Sigmoid colon (tissue), 7 donors: ENCODE results near the gene SPON1. TPM values are rescaled to one million over a fixed set of nuclear protein-coding genes. Genes with fewer than 3 reads are reported as not detected.
A peak's percentile ranks its signal among the peaks of the same experiment; 100 is the strongest.

ENCODE experiments used
- DNase-seq: peaks from one replicate; pipeline ENCODE4 v3.0.0-alpha.2; 2019
- H3K27ac ChIP-seq, 4 donors: fragments of 200-600 bp; sonication (generic); one replicate each; pipeline ENCODE4 v1.5.1; 2016 to 2019; ENCODE audit warnings: mild to moderate bottlenecking in 1 of 4
- H3K27me3 ChIP-seq, 3 donors: fragments of 200-600 bp; sonication (generic); one replicate each; pipeline ENCODE4 v1.5.1; 2019; ENCODE audit warnings: mild to moderate bottlenecking in 1 of 3
- H3K36me3 ChIP-seq, 4 donors: fragments of 200-600 bp; sonication (generic); one replicate each; pipeline ENCODE4 v1.5.1; 2016 to 2019
- H3K4me1 ChIP-seq, 4 donors: fragments of 200-600 bp; sonication (generic); one replicate each; pipeline ENCODE4 v1.5.1; 2017 to 2019
- H3K4me3 ChIP-seq, 4 donors: fragments of 200-600 bp; sonication (generic); one replicate each; pipeline ENCODE4 v1.5.1; 2017 to 2019; ENCODE audit warnings: mild to moderate bottlenecking in 2 of 4, moderate library complexity in 1 of 4
- H3K9me3 ChIP-seq, 4 donors: fragments of 200-600 bp in 3 of 4; sonication (generic) in 3 of 4; one replicate each; pipeline versions ENCODE4 v1.5.1 to v1.6.1; 2013 to 2019
- EP300 ChIP-seq, 4 donors: sonication (generic); formaldehyde crosslinking; IDR thresholded peaks; one replicate each; pipeline ENCODE4 v1.6.1; 2017; ENCODE audit warnings: antibody characterized with exemption in 4 of 4
- POLR2A ChIP-seq, 2 donors: fragments of 450-650 bp; IDR thresholded peaks; one replicate each; pipeline ENCODE4 v1.6.1; 2016; ENCODE audit warnings: antibody characterized with exemption in 2 of 2, mild to moderate bottlenecking in 2 of 2, moderate library complexity in 2 of 2
- POLR2AphosphoS5 ChIP-seq, 4 donors: sonication (generic); formaldehyde crosslinking; IDR thresholded peaks; one replicate each; pipeline ENCODE4 v1.6.1; 2017; ENCODE audit warnings: antibody characterized with exemption in 4 of 4
- WGBS, 2 donors: extraction: QIAGEN DNeasy Blood & Tissue Kit; methylation state at CpG; one replicate each; pipeline ENCODE4 v1.1.7; 2013; 5-methylcytosine and 5-hydroxymethylcytosine counted together
- intact Hi-C: fragments of 100-400 bp; cut with DNase I; formaldehyde crosslinking; loops from one replicate; pipeline ENCODE4 v1.15.1; 2023
- polyA plus RNA-seq, 3 donors: library from polyadenylated mRNA; stranded (reverse); fragments of 200-250 nt; gene quantifications; one replicate each; pipeline ENCODE4 v1.2.3, GENCODE V29; 2013
- total RNA-seq, 4 donors: library from RNA; depleted of rRNA; stranded (reverse); fragments of >200 nt; gene quantifications; one replicate each; pipeline ENCODE4 v1.1.0, GENCODE V29; 2016
- TF ChIP-seq, protein P1 (sequence below), 4 experiments: fragments of 450-650 bp in 3 of 4; fragments of 200-600 bp in 1 of 4; IDR thresholded peaks; one replicate each; pipeline ENCODE4 v1.5.1; 2016 to 2019; ENCODE audit warnings: antibody characterized with exemption in 4 of 4, mild to moderate bottlenecking in 3 of 4, moderate library complexity in 2 of 4
- donor health status: healthy with polysubstance abuse.
- donor health status: Bipolar disorder and iron deficiency.
- donor health status: healthy.

Gene SPON1
- total and polyA plus RNA-seq, 7 donors: 6.6 to 36.8 (median 12.6) TPM

DNA sequence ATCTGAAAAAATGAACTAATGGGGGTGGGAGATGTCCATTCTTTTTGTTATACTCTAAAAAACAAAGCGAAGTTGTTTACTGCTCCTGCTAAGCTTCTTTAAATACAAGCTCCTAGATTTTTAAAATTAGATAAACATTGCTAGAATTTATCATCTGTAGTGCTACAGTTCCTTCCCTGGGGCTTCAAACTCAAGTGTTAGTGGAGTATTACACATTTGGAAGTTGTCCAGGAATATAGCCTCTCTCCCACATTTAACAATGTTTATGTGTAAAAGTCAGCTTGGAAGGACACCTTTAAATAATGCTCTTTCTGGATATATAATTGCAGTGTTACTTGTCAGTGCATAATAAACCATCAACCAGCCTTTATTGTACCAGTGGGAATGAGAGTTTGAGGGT is 155.5 kb downstream of the SPON1 start:
- Histone ChIP-seq H3K36me3 (no peaks in the 10 kb centered on the region), H3K27ac (no peak overlapping the region), H3K4me3 (no peak overlapping the region), H3K4me1 (peaks cover 0 to 12% (median 10%) of the 10 kb centered on the region in 4 donors), H3K9me3 (no peaks in the 10 kb centered on the region), H3K27me3 (no peaks in the 10 kb centered on the region)
- WGBS, 2 donors: 0 to 86% methylated on average over 1 of the region's 1 CpG
- intact Hi-C loops: no loop called here
- TF ChIP-seq POLR2A (IDR thresholded peaks at IDR 0.05): no peak
- peak in 1 of 4 donors; percentile 23 for TF ChIP-seq POLR2AphosphoS5 (IDR thresholded peaks at IDR 0.05)
- no peak for DNase-seq

- H3K36me3 ChIP-seq: no peaks in the 10 kb centered on the region
- H3K4me3 ChIP-seq: no peak overlapping the region
- DNase-seq: no peak
- no peak overlapping the region for H3K27ac ChIP-seq
- TF ChIP-seq EP300 (IDR thresholded peaks at IDR 0.05) (no peak), POLR2AphosphoS5 (IDR thresholded peaks at IDR 0.05) (no peak), POLR2A (IDR thresholded peaks at IDR 0.05) (no peak)
- TF ChIP-seq, protein P1, sequence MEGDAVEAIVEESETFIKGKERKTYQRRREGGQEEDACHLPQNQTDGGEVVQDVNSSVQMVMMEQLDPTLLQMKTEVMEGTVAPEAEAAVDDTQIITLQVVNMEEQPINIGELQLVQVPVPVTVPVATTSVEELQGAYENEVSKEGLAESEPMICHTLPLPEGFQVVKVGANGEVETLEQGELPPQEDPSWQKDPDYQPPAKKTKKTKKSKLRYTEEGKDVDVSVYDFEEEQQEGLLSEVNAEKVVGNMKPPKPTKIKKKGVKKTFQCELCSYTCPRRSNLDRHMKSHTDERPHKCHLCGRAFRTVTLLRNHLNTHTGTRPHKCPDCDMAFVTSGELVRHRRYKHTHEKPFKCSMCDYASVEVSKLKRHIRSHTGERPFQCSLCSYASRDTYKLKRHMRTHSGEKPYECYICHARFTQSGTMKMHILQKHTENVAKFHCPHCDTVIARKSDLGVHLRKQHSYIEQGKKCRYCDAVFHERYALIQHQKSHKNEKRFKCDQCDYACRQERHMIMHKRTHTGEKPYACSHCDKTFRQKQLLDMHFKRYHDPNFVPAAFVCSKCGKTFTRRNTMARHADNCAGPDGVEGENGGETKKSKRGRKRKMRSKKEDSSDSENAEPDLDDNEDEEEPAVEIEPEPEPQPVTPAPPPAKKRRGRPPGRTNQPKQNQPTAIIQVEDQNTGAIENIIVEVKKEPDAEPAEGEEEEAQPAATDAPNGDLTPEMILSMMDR (IDR thresholded peaks at IDR 0.05): no peak
- no peaks in the 10 kb centered on the region for H3K9me3 ChIP-seq
- intact Hi-C loops: no loop called here
- WGBS, 2 donors: 95 to 98% methylated on average over 2 of the region's 2 CpGs
- no peaks in the 10 kb centered on the region for H3K27me3 ChIP-seq
- peaks cover 0 to 14% (median 10%) of the 10 kb centered on the region in 4 donors for H3K4me1 ChIP-seq
Observed at GRCh38 chr11:14119357-14119756, 156.8 kb downstream of the SPON1 start.

DNA sequence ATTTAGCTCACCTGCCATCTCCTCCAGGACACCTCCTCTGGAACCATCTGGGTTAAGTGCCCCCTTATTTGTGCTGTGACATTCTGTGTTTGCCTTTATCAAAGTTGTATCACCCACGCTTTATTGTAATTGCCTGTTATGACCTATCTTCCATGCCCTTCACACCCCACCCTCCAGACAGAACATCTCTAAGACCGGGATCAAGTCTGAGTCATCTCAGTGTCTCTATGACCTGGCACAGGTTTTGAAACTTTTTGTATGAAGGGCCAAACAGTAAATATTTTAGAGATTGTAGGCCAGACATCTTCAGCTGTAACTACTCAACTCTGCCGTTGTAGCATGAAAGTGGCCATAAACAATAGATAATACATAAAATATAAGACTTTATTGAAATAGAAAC is 161.8 kb downstream of the SPON1 start:
- WGBS, 2 donors: 59 to 76% methylated on average over 3 of the region's 3 CpGs
- DNase-seq: no peak
- intact Hi-C loops: no loop called here
- Histone ChIP-seq H3K27me3 (no peaks in the 10 kb centered on the region), H3K36me3 (no peaks in the 10 kb centered on the region), H3K9me3 (no peaks in the 10 kb centered on the region), H3K4me3 (no peak overlapping the region), H3K27ac (no peak overlapping the region), H3K4me1 (peaks cover 0 to 12% (median 4%) of the 10 kb centered on the region in 4 donors)
- no peak for TF ChIP-seq POLR2AphosphoS5 (IDR thresholded peaks at IDR 0.05)
- TF ChIP-seq, protein P1 (IDR thresholded peaks at IDR 0.05): no peak
- no peak for TF ChIP-seq POLR2A (IDR thresholded peaks at IDR 0.05)
- no peak for TF ChIP-seq EP300 (IDR thresholded peaks at IDR 0.05)

DNA sequence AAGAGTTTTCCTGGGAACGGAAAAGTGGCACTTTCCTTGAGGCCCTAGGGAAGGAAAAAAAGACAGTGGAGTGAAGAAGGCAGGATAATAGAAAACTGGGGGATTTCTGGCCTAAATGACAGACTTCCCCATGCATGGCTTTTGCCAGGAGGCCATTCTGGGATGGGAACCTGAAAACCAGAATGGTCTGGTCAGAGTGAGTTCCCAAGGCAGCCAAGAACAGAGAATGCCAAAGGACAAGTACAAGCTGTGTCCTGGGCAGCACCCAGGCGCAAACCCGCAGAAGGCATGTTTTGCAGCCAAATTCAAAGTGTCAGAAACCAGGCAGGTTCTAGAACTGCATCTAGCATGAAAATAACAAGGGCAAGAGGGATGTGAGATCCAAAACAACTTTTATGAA is 162.4 kb downstream of the SPON1 start:
- intact Hi-C loops: no loop called here
- no peaks in the 10 kb centered on the region for H3K36me3 ChIP-seq
- TF ChIP-seq POLR2AphosphoS5 (IDR thresholded peaks at IDR 0.05) (no peak), POLR2A (IDR thresholded peaks at IDR 0.05) (no peak), EP300 (IDR thresholded peaks at IDR 0.05) (no peak)
- TF ChIP-seq, protein P1 (IDR thresholded peaks at IDR 0.05): no peak
- no peak overlapping the region for H3K4me3 ChIP-seq
- WGBS, 2 donors: 87 to 91% methylated on average over 3 of the region's 3 CpGs
- no peak overlapping the region for H3K27ac ChIP-seq
- H3K9me3 ChIP-seq: no peaks in the 10 kb centered on the region
- DNase-seq: no peak
- no peaks in the 10 kb centered on the region for H3K27me3 ChIP-seq
- H3K4me1 ChIP-seq: peaks cover 0 to 12% (median 4%) of the 10 kb centered on the region in 4 donors

DNA sequence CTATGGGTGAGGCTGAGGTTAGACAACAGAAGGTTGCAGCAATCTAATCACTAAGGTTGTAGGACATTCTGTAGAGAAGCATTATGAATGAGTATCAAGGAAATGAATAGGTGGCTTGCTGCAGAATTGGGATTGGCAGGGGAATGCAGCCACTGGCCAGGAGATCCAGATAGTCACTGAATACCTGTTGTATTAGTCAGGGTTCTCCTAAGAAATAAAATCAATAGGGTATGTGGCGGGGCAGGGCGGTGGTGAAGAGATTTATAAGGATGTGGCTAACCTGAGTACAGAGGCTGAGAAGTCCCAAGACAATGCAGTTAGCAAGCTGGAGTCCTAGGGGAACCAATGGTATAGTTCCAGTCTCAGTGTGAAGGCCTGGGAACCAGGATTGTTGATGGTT is 163.0 kb downstream of the SPON1 start:
- Histone ChIP-seq H3K4me3 (no peak overlapping the region), H3K27ac (no peak overlapping the region), H3K27me3 (no peaks in the 10 kb centered on the region), H3K36me3 (no peaks in the 10 kb centered on the region), H3K9me3 (no peaks in the 10 kb centered on the region), H3K4me1 (peaks cover 0 to 12% (median 4%) of the 10 kb centered on the region in 4 donors)
- TF ChIP-seq POLR2AphosphoS5 (IDR thresholded peaks at IDR 0.05): no peak
- TF ChIP-seq, protein P1 (IDR thresholded peaks at IDR 0.05): no peak
- no peak for TF ChIP-seq EP300 (IDR thresholded peaks at IDR 0.05)
- TF ChIP-seq POLR2A (IDR thresholded peaks at IDR 0.05): no peak
- intact Hi-C loops: no loop called here
- WGBS, 2 donors: 96 to 98% methylated on average over 2 of the region's 2 CpGs
- no peak for DNase-seq
